H1 (cell line): ENCODE measurements around the gene CORO2B. TPM values are rescaled to one million over a fixed set of nuclear protein-coding genes. Genes with fewer than 3 reads are reported as not detected.

Experiments
- CBX8 ChIP-seq: fragments of 300-800, 300-1000 bp; sonication (generic); IDR thresholded peaks from 2 replicates; pipeline ENCODE4 v1.7.1; 2016; ENCODE audit warnings: low read depth, low read length, borderline replicate concordance
- polyA plus RNA-seq, 7 experiments: library from polyadenylated mRNA; depleted of rRNA in 3 of 7; stranded (reverse) in 5 of 7; unstranded in 2 of 7; fragments of >200 nt in 5 of 7; fragments of 200-250 nt in 2 of 7; gene quantifications; 1 replicate in 5 of 7; 2 replicates in 1 of 7; 4 replicates in 1 of 7; pipeline versions ENCODE4 v1.2.1 to v1.2.3, GENCODE V29; 2011 to 2013; ENCODE audit warnings: missing spikeins in 2 of 7, mixed read lengths in 2 of 7
- total RNA-seq: library from RNA; stranded (reverse); fragmentation: NEBNext Ultra II Directional; extraction: Animal tissue kit (Norgen Biotek cat#: 25700); gene quantifications from 2 replicates; pipeline ENCODE4 v1.2.1, GENCODE V29; 2021
- TF ChIP-seq, protein P1 (sequence below), 3 experiments: IDR thresholded peaks; 1 replicate in 2 of 3; 2 replicates in 1 of 3; pipeline versions ENCODE4 v1.5.1 to v1.6.1; 2011; ENCODE audit warnings: low read length in 3 of 3, mild to moderate bottlenecking in 3 of 3, inconsistent platforms in 2 of 3, low read depth in 1 of 3, moderate library complexity in 1 of 3; ENCODE audit not compliant: insufficient read depth in 1 of 3; ENCODE audit errors: control extremely low read depth in 1 of 3

The CORO2B gene
- total and polyA plus RNA-seq, 2 of the 8 experiments (the other 6 are each of a cell fraction or from before 2014, with no cell fraction given) = 3.4 to 6.7 TPM

DNA sequence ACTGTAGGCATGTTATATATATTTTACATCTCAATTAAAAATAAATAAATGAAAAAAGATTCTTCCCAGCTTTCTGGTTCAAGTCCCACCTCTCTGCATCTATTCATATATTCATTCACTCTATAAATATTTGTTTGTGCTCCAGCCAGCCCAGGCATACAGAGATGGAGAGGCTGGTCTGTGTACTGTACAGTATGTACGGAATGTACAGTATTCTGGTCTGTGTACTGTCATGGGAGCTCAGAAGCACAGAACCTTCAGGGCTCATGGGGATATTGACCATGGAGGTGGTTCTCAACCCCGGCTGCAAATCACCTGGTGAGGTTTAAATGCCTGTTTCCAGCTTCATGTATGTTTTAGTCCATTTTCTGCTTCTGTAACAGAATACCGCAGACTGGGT is 13.8 kb downstream of the CORO2B start (continued):
- TF ChIP-seq, protein P1, sequence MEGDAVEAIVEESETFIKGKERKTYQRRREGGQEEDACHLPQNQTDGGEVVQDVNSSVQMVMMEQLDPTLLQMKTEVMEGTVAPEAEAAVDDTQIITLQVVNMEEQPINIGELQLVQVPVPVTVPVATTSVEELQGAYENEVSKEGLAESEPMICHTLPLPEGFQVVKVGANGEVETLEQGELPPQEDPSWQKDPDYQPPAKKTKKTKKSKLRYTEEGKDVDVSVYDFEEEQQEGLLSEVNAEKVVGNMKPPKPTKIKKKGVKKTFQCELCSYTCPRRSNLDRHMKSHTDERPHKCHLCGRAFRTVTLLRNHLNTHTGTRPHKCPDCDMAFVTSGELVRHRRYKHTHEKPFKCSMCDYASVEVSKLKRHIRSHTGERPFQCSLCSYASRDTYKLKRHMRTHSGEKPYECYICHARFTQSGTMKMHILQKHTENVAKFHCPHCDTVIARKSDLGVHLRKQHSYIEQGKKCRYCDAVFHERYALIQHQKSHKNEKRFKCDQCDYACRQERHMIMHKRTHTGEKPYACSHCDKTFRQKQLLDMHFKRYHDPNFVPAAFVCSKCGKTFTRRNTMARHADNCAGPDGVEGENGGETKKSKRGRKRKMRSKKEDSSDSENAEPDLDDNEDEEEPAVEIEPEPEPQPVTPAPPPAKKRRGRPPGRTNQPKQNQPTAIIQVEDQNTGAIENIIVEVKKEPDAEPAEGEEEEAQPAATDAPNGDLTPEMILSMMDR (IDR thresholded peaks at IDR 0.05; ENCODE audit: control extremely low read depth in 1 of 3, insufficient read depth in 1 of 3, low read depth in 1 of 3, low read length in 3 of 3) = no peak
- TF ChIP-seq CBX8 = no peak
